ENCODE data around the gene CUX1.

DNA sequence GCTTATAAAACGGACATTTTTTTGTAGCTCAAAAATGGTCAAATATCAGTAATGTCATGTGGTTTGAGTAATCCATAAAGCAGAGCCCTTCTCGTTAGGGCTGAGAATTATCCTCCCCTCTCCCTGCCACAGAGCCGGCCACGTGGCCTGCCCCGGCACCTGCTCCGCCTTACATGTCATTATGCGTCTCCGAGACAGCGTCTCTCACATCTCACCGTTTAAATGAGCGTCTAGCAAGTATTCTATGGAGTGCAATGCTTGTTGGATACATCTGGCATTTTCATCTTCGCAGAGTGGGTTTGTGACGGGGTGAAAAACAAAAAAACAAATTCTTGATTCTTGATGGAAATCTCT is 86.1 kb downstream of the CUX1 start:
- TF ChIP-seq, protein P1, sequence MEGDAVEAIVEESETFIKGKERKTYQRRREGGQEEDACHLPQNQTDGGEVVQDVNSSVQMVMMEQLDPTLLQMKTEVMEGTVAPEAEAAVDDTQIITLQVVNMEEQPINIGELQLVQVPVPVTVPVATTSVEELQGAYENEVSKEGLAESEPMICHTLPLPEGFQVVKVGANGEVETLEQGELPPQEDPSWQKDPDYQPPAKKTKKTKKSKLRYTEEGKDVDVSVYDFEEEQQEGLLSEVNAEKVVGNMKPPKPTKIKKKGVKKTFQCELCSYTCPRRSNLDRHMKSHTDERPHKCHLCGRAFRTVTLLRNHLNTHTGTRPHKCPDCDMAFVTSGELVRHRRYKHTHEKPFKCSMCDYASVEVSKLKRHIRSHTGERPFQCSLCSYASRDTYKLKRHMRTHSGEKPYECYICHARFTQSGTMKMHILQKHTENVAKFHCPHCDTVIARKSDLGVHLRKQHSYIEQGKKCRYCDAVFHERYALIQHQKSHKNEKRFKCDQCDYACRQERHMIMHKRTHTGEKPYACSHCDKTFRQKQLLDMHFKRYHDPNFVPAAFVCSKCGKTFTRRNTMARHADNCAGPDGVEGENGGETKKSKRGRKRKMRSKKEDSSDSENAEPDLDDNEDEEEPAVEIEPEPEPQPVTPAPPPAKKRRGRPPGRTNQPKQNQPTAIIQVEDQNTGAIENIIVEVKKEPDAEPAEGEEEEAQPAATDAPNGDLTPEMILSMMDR (IDR thresholded peaks at IDR 0.05) = no peak
- no peak for TF ChIP-seq POLR2AphosphoS5 (IDR thresholded peaks at IDR 0.05)
- no peak for TF ChIP-seq POLR2A (IDR thresholded peaks at IDR 0.05)

Measured in breast epithelium (tissue), 3 donors.